Heart left ventricle (tissue), 16 donors: ENCODE data around the gene NCSTN. TPM values are rescaled to one million over a fixed set of nuclear protein-coding genes. Genes with fewer than 3 reads are reported as not detected.
"Not testable (repeated sequence)": the region's sequence is repeated elsewhere in the genome, so short reads cannot be mapped to it uniquely, and the experiment has no call there.

Experiments used
- ATAC-seq, 4 donors: fragments of 200-7000 bp; cut with Tn5 transposase; one replicate each; pipeline ENCODE4 v1.9.1; 2020 to 2022; ENCODE audit warnings: moderate library complexity in 4 of 4, mild to moderate bottlenecking in 3 of 4, moderate number of reproducible peaks in 1 of 4
- DNase-seq, 5 donors: peaks; one replicate each; pipeline ENCODE4 v3.0.0-alpha.2; 2020
- H3K27ac ChIP-seq, 12 donors: fragments of 200-600 bp; sonication (generic) in 4 of 12; one replicate each; pipeline versions ENCODE4 v1.5.0 to v1.8.0; 2016 to 2022; ENCODE audit warnings: mild to moderate bottlenecking in 2 of 12
- H3K27me3 ChIP-seq, 9 donors: fragments of 200-600 bp; sonication (generic) in 2 of 9; one replicate each; pipeline versions ENCODE4 v1.5.1 to v1.8.0; 2016 to 2022; ENCODE audit warnings: mild to moderate bottlenecking in 3 of 9
- H3K36me3 ChIP-seq, 9 donors: fragments of 200-600 bp; sonication (generic) in 2 of 9; one replicate each; pipeline versions ENCODE4 v1.5.0 to v1.8.0; 2018 to 2022; ENCODE audit warnings: mild to moderate bottlenecking in 2 of 9
- H3K4me1 ChIP-seq, 12 donors: fragments of 200-600 bp; sonication (generic) in 4 of 12; one replicate each; pipeline versions ENCODE4 v1.5.0 to v1.8.0; 2016 to 2022; ENCODE audit warnings: mild to moderate bottlenecking in 3 of 12
- H3K4me3 ChIP-seq, 12 donors: fragments of 200-600 bp; sonication (generic) in 4 of 12; one replicate each; pipeline versions ENCODE4 v1.5.0 to v1.8.0; 2017 to 2022; ENCODE audit warnings: mild to moderate bottlenecking in 9 of 12, moderate library complexity in 4 of 12
- H3K9me3 ChIP-seq, 12 donors: fragments of 200-600 bp; sonication (generic) in 4 of 12; one replicate each; pipeline versions ENCODE4 v1.5.0 to v1.8.0; 2016 to 2022; ENCODE audit warnings: mild to moderate bottlenecking in 1 of 12
- POLR2A ChIP-seq, 2 donors: fragments of 450-650 bp; IDR thresholded peaks; one replicate each; pipeline ENCODE4 v1.6.1; 2017; ENCODE audit warnings: antibody characterized with exemption in 2 of 2, mild to moderate bottlenecking in 2 of 2, moderate library complexity in 2 of 2
- WGBS, 4 donors: extraction: QIAGEN DNeasy Blood & Tissue Kit in 2 of 4; methylation state at CpG; one replicate each; pipeline versions ENCODE4 v1.1.5 to v1.1.7; 2013 to 2018; 5-methylcytosine and 5-hydroxymethylcytosine counted together
- intact Hi-C, 10 donors: fragments of 100-400 bp; cut with DNase I; formaldehyde crosslinking; loops; one replicate each; pipeline versions ENCODE4 v1.11.1 to v1.14.2; 2022
- polyA plus RNA-seq, 2 donors: library from polyadenylated mRNA; stranded (reverse); fragments of 200-250 nt; gene quantifications; one replicate each; pipeline ENCODE4 v1.2.3, GENCODE V29; 2013
- total RNA-seq, 9 donors: library from RNA; depleted of rRNA in 2 of 9; stranded (reverse); fragments of >200 nt in 2 of 9; fragmentation: NEBNext Ultra II Directional in 3 of 9; extraction: Animal tissue kit (Norgen Biotek cat#: 25700) in 3 of 9; gene quantifications; one replicate each; pipeline versions ENCODE4 v1.1.0 to v1.2.4, GENCODE V29; 2016 to 2023
- TF ChIP-seq, protein P1 (sequence below), 12 donors: fragments of 200-600 bp; sonication (generic) in 4 of 12; IDR thresholded peaks; one replicate each; pipeline versions ENCODE4 v1.5.0 to v1.8.0; 2018 to 2022; ENCODE audit warnings: antibody characterized with exemption in 12 of 12, mild to moderate bottlenecking in 5 of 12
- donor health status: ischemic (EF 13 %, LVEDD 7.1; RV severe dilation, severe dysfunction).
- donor health status: healthy with polysubstance abuse.
- donor health status: DM: no; HTN: yes; CAD: no.
- donor health status: DM: no; HTN: no; CAD: no.
- donor health status: ischemic (EF 25% LVEDD 6.9; RV normal size, moderate dysfunction).
- donor health status: ischemic (EF 25% LVEDD 5.7; RV mildly dilated, moderate dysfunction).
- donor health status: healthy.
- donor health status: DM: yes; HTN: yes; CAD: no.
- donor health status: ischemic (EF 35%, LVEDD 5.7; RV mildly dilated, moderate dysfunction).
- donor health status: nonischemic (EF 11% LVEDD 7.7; RV severe dilation, severe dysfunction).
- donor health status: DM: yes; HTN: yes; CAD: no.
- donor health status: PGD.
- donor health status: ischemic (EF 29% LVEDD 5.4; RV normal size, mild dysfunction).
- donor health status: nonischemic (EF 23%, LVEDD 6.1; RV moderate dilation, normal function).

NCSTN gene
- total and polyA plus RNA-seq, 11 donors, result 47.3 to 101 (median 70.8) TPM

- Histone ChIP-seq H3K4me3 (no peak overlapping the region), H3K27me3 (no peaks in the 10 kb centered on the region), H3K4me1 (peaks cover 0 to 23% (median 10%) of the 10 kb centered on the region in 12 donors), H3K27ac (no peak overlapping the region), H3K9me3 (no peaks in the 10 kb centered on the region), H3K36me3 (no peaks in the 10 kb centered on the region)
- intact Hi-C loops, result loop anchor here in 8 of 10 donors (2.0 to 10.0 kb wide), 8 partner anchors 183 to 293 kb away; partner anchors contain the start of genes KCNJ9 (in 3 of the 8), CASQ1 (in 2 of the 8) and IGSF8 (in 1 of the 8)
- DNase-seq, result no peak
- 70 to 85% (median 77%) methylated on average over 7 of the region's 7 CpGs for WGBS, 4 donors
- no peak for TF ChIP-seq POLR2A (IDR thresholded peaks at IDR 0.05)
- TF ChIP-seq, protein P1, sequence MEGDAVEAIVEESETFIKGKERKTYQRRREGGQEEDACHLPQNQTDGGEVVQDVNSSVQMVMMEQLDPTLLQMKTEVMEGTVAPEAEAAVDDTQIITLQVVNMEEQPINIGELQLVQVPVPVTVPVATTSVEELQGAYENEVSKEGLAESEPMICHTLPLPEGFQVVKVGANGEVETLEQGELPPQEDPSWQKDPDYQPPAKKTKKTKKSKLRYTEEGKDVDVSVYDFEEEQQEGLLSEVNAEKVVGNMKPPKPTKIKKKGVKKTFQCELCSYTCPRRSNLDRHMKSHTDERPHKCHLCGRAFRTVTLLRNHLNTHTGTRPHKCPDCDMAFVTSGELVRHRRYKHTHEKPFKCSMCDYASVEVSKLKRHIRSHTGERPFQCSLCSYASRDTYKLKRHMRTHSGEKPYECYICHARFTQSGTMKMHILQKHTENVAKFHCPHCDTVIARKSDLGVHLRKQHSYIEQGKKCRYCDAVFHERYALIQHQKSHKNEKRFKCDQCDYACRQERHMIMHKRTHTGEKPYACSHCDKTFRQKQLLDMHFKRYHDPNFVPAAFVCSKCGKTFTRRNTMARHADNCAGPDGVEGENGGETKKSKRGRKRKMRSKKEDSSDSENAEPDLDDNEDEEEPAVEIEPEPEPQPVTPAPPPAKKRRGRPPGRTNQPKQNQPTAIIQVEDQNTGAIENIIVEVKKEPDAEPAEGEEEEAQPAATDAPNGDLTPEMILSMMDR (IDR thresholded peaks at IDR 0.05), result no peak
- ATAC-seq, result no peak
These were observed 34.5 kb downstream of the NCSTN start for GRCh38 chr1:160377585-160378206.

DNA sequence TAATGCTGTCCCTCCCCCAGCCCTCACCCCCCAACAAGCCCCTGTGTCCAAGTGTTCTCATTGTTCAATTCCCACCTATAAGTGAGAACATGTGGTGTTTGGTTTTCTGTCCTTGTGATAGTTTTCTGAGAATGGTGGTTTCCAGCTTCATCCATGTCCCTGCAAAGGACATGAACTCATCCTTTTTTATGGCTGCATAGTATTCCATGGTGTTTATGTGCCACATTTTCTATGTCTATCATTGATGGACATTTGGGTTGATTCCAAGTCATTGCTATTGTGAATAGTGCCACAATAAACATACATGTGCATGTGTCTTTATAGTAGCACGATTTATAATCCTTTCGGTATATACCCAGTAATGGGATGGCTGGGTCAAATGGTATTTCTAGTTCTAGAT, 41.6 kb downstream of the NCSTN start:
- WGBS, 4 donors, result 96 to 100% (median 97%) methylated on average over 2 of the region's 2 CpGs
- H3K27ac ChIP-seq, DNase-seq, H3K27me3 ChIP-seq, H3K9me3 ChIP-seq, H3K4me1 ChIP-seq, intact Hi-C loops, ATAC-seq, H3K36me3 ChIP-seq, H3K4me3 ChIP-seq: not testable (repeated sequence)

GRCh38 chr1:160388406-160388805, 45.2 kb downstream of the NCSTN start:
- ATAC-seq, intact Hi-C loops: not testable (repeated sequence)
- 67 to 78% (median 76%) methylated on average over 4 of the region's 4 CpGs for WGBS, 4 donors

DNA sequence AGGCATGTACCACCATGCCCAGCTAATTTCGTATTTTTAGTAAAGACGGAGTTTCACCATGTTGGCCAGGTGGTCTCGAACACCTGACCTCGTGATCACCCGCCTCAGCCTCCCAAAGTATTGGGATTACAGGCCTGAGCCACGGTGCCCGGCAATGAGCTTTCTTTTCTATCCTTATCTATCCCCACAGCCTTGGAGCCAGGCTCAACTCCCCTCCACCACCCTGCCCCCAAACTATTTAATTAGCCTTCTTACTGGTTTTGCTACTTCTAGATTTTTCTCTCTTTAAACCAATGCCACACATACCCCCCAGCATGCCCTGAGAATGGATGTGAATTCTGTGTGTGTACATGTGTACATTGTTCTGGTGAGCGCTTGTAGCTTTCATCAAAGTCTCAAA, 51.5 kb downstream of the NCSTN start:
- no peak for TF ChIP-seq POLR2A (IDR thresholded peaks at IDR 0.05)
- TF ChIP-seq, protein P1 (IDR thresholded peaks at IDR 0.05), result no peak
- intact Hi-C loops, result no loop called here
- no peak for ATAC-seq
- no peak for DNase-seq
- H3K27ac ChIP-seq, result no peak overlapping the region
- 90 to 94% (median 93%) methylated on average over 8 of the region's 8 CpGs for WGBS, 4 donors
- peaks cover 0 to 6% (median 0%) of the 10 kb centered on the region in 9 donors for H3K27me3 ChIP-seq
- H3K4me1 ChIP-seq, result peaks cover 0 to 3% (median 0%) of the 10 kb centered on the region in 12 donors
- no peaks in the 10 kb centered on the region for H3K36me3 ChIP-seq
- H3K4me3 ChIP-seq, result no peak overlapping the region
- H3K9me3 ChIP-seq, result no peaks in the 10 kb centered on the region

More at GRCh38 chr1:160388406-160388805, 45.2 kb downstream of the NCSTN start:
- H3K27me3 ChIP-seq, DNase-seq, H3K4me1 ChIP-seq, H3K9me3 ChIP-seq, H3K27ac ChIP-seq, H3K36me3 ChIP-seq, H3K4me3 ChIP-seq: not testable (repeated sequence)

DNA sequence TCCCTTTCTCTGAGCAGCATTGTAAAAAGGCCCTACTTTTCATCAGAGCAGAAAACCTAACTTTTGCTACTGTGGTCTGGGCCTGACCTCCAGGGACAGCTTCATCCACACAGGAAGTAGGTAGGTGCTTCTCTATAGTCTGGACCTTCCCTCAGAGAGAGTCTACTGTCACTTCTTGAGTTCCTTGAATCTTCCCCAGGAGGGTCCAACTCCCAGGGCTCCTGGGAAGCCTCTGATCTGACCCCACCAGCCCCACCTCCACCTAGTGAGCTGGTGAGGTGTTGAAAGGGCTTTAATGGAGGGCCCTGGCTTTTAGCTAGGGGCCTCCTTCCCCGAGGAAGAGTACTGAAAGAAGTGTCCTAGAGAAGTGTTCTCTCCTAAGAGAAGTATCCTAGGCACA, 54.5 kb downstream of the NCSTN start:
- no peak for TF ChIP-seq POLR2A (IDR thresholded peaks at IDR 0.05)
- TF ChIP-seq, protein P1 (IDR thresholded peaks at IDR 0.05), result no peak
- Histone ChIP-seq H3K27me3 (peaks cover 0 to 20% (median 0%) of the 10 kb centered on the region in 9 donors), H3K4me3 (no peak overlapping the region), H3K36me3 (no peaks in the 10 kb centered on the region), H3K4me1 (peaks cover 0 to 29% (median 10%) of the 10 kb centered on the region in 12 donors), H3K27ac (no peak overlapping the region), H3K9me3 (no peaks in the 10 kb centered on the region)
- ATAC-seq, result no peak
- no peak for DNase-seq
- intact Hi-C loops, result no loop called here
- 41 to 63% (median 50%) methylated on average over 1 of the region's 1 CpG for WGBS, 4 donors
